ENCODE results near the gene DYNC1I2.

GRCh38 chr2:171794918-171795317 lies 107.6 kb downstream of the DYNC1I2 start:
- TF ChIP-seq CTCF (conservative IDR thresholded peaks at IDR 0.05; ENCODE audit: low read depth, low read length) (no peak), EZH2 (IDR thresholded peaks at IDR 0.05; ENCODE audit: borderline replicate concordance, low read depth, low read length, poor library complexity, severe bottlenecking) (no peak)

Data from A673 (cell line).